DND-41 (cell line): ENCODE data around the gene EPS15.
"Not testable (repeated sequence)": the region's sequence is repeated elsewhere in the genome, so short reads cannot be mapped to it uniquely, and the experiment has no call there.

Experiments used
- ATAC-seq: fragments of 200-7000 bp; cut with Tn5 transposase; 3 replicates; pipeline ENCODE4 v1.9.1; 2021; ENCODE audit warnings: low read depth; ENCODE audit not compliant: insufficient read depth
- DNase-seq: peaks from one replicate; pipeline ENCODE4 v3.0.0-alpha.2; 2020
- H2AFZ ChIP-seq: 2 replicates; pipeline ENCODE4 v1.6.0; 2012; ENCODE audit warnings: low read depth, low read length
- H3K27ac ChIP-seq: 2 replicates; pipeline ENCODE4 v1.5.1; 2012; ENCODE audit warnings: low read length, inconsistent platforms
- H3K27me3 ChIP-seq: fragments of 200-600 bp; sonication (generic); 2 replicates; pipeline ENCODE4 v1.6.0; 2012; ENCODE audit warnings: low read length, mild to moderate bottlenecking, inconsistent platforms; ENCODE audit not compliant: insufficient read depth, poor library complexity
- H3K36me3 ChIP-seq: 2 replicates; pipeline ENCODE4 v1.5.1; 2012; ENCODE audit warnings: low read length, inconsistent platforms; ENCODE audit not compliant: insufficient read depth
- H3K4me1 ChIP-seq: 2 replicates; pipeline ENCODE4 v1.5.1; 2012; ENCODE audit warnings: mild to moderate bottlenecking, low read length; ENCODE audit not compliant: insufficient read depth
- H3K4me2 ChIP-seq: 2 replicates; pipeline ENCODE4 v1.6.0; 2012; ENCODE audit warnings: mild to moderate bottlenecking, moderate library complexity, low read length, inconsistent platforms; ENCODE audit not compliant: insufficient read depth
- H3K4me3 ChIP-seq, 2 experiments: fragments of 200-600 bp in 1 of 2; shearing (Covaris generic) in 1 of 2; 2 replicates each; pipeline ENCODE4 v1.5.1; 2012 to 2016; ENCODE audit warnings: inconsistent platforms in 2 of 2, low read length in 2 of 2, mild to moderate bottlenecking in 2 of 2, low read depth in 1 of 2, moderate library complexity in 1 of 2
- H3K79me2 ChIP-seq: 2 replicates; pipeline ENCODE4 v1.6.0; 2012; ENCODE audit warnings: low read length, inconsistent platforms; ENCODE audit not compliant: insufficient read depth
- H3K9ac ChIP-seq: 2 replicates; pipeline ENCODE4 v1.6.0; 2012; ENCODE audit warnings: low read depth, mild to moderate bottlenecking, inconsistent platforms, low read length, moderate library complexity
- H3K9me3 ChIP-seq: 2 replicates; pipeline ENCODE4 v1.5.1; 2012; ENCODE audit warnings: low read length, moderate library complexity, mild to moderate bottlenecking, inconsistent platforms; ENCODE audit not compliant: insufficient read depth, severe bottlenecking
- H4K20me1 ChIP-seq: 2 replicates; pipeline ENCODE4 v1.6.0; 2012; ENCODE audit warnings: low read length; ENCODE audit not compliant: insufficient read depth
- EZH2 ChIP-seq: IDR thresholded peaks from 3 replicates; pipeline ENCODE4 v1.6.1; 2012; ENCODE audit warnings: borderline replicate concordance, low read depth, mild to moderate bottlenecking, moderate library complexity, low read length, inconsistent platforms; ENCODE audit not compliant: severe bottlenecking
- TF ChIP-seq, protein P1 (sequence below): IDR thresholded peaks from 2 replicates; pipeline ENCODE4 v1.5.1; 2012; ENCODE audit warnings: borderline replicate concordance, low read length, moderate library complexity, mild to moderate bottlenecking; ENCODE audit not compliant: poor library complexity, severe bottlenecking; ENCODE audit errors: extremely low read depth

Gene EPS15

DNA sequence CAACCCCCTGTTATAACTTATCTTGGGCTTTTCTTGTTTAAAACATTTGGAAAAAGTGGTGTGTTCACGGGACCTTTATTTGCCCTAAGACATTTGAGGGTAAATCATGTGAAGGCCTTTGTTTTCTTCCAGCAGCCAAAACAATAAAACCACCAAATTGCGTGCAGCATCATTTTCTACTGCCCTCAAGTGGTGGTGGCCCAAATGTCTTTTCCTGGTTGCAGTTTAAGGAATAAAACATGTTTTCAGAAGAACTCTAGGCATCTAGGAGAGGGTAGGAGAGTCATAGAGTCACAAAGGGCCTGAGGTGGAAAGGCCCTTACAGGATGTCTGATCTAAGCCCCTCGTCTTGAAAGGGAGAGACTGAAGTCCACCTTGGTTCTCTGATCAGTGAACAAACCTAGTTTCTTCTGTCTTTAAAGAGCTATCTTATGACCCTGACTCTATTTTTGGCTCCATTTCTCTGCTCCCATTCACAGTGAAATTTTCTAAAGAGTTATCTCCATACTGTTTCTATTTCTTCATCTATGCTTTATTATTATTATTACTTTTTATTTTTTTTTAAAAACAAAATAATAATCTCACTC lies 16.0 kb upstream of the EPS15 start:
- Histone ChIP-seq H3K27ac (no peak overlapping the region), H4K20me1 (no peaks in the 10 kb centered on the region), H3K27me3 (no peaks in the 10 kb centered on the region), H3K4me1 (no peaks in the 10 kb centered on the region), H3K36me3 (no peaks in the 10 kb centered on the region), H3K9ac (no peak overlapping the region), H3K4me2 (no peak overlapping the region), H2AFZ (peak overlapping the region; percentile 10; the same call in 1 of the 2 replicates), H3K9me3 (no peaks in the 10 kb centered on the region), H3K79me2 (no peaks in the 10 kb centered on the region), H3K4me3 (no peak overlapping the region)
- TF ChIP-seq EZH2, result no peak
- TF ChIP-seq, protein P1, sequence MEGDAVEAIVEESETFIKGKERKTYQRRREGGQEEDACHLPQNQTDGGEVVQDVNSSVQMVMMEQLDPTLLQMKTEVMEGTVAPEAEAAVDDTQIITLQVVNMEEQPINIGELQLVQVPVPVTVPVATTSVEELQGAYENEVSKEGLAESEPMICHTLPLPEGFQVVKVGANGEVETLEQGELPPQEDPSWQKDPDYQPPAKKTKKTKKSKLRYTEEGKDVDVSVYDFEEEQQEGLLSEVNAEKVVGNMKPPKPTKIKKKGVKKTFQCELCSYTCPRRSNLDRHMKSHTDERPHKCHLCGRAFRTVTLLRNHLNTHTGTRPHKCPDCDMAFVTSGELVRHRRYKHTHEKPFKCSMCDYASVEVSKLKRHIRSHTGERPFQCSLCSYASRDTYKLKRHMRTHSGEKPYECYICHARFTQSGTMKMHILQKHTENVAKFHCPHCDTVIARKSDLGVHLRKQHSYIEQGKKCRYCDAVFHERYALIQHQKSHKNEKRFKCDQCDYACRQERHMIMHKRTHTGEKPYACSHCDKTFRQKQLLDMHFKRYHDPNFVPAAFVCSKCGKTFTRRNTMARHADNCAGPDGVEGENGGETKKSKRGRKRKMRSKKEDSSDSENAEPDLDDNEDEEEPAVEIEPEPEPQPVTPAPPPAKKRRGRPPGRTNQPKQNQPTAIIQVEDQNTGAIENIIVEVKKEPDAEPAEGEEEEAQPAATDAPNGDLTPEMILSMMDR, result peak; percentile 66
- ATAC-seq (no peak), DNase-seq (peak; percentile 16)

DNA sequence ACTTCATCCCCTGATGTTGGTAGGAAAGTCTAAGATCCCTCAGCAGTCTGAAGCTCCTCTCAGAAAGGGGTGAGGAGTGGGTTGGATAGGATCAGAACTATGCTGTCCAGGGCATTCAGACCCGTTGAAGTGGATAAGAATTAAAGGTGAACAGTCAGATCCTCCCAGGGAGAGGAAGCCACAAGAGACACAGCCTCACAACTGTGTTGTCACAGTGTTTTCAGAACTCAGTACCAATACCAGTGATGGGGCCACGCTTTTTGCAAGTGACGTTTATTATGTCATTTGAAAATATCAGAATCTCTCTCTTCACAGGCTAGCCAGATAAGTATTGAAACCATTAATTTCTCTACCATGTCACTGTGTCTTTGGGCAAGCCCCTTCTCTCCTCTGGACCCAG lies 15.4 kb upstream of the EPS15 start:
- H3K27me3 ChIP-seq, result no peaks in the 10 kb centered on the region
- ATAC-seq, result no peak
- TF ChIP-seq, protein P1, result no peak
- TF ChIP-seq EZH2, result no peak
- H3K9me3 ChIP-seq, result no peaks in the 10 kb centered on the region
- no peak overlapping the region for H3K9ac ChIP-seq
- no peak overlapping the region for H3K27ac ChIP-seq
- H3K4me2 ChIP-seq, result no peak overlapping the region
- H3K79me2 ChIP-seq, result no peaks in the 10 kb centered on the region
- no peaks in the 10 kb centered on the region for H4K20me1 ChIP-seq
- DNase-seq, result no peak
- no peaks in the 10 kb centered on the region for H3K4me1 ChIP-seq
- no peak overlapping the region for H2AFZ ChIP-seq
- H3K4me3 ChIP-seq, result no peak overlapping the region
- no peaks in the 10 kb centered on the region for H3K36me3 ChIP-seq

DNA sequence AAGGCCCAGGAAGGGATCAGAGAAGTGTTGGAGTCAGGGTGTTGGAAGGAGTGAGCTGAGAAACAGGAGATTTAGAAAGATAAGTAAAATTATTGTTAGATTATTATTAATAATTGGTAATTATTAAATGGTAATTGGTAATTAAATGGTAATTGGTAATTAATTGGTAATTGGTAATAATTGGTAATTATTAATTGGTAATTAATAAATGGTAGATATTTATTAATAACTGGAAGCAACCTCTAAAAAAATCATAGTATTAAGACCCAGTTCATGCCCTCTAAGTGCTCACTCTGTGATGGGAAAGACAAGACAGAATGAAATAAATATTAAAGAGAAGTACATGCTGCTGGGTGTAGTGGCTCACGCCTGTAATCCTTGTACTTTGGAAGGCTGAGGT lies 13.8 kb upstream of the EPS15 start:
- Histone ChIP-seq H3K4me3 (no peak overlapping the region), H3K36me3 (no peaks in the 10 kb centered on the region), H3K9ac (no peak overlapping the region), H3K9me3 (no peaks in the 10 kb centered on the region), H3K27ac (no peak overlapping the region), H3K79me2 (no peaks in the 10 kb centered on the region), H3K4me1 (no peaks in the 10 kb centered on the region), H3K4me2 (no peak overlapping the region), H4K20me1 (no peaks in the 10 kb centered on the region), H3K27me3 (no peaks in the 10 kb centered on the region), H2AFZ (no peak overlapping the region)
- ATAC-seq (no peak), DNase-seq (no peak)
- TF ChIP-seq EZH2, result no peak
- TF ChIP-seq, protein P1, result no peak

DNA sequence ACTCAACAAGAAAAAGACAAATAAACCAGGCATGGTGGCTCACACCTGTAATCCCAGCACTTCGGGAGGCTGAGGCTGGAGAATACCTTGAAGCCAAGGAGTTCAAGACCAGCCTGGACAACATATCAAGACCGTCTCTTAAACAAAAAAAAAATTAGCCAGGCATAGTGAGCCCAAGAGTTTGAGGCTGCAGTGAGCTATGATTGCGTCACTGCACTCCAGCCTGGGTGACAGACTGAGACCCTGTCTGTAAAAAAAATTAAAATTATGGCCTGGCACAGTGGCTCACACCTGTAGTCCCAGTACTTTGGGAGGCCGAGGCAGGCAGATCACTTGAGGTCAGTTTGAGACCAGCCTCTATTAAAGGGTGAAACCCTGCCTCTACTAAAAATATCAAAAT lies 11.4 kb upstream of the EPS15 start:
- H3K9me3 ChIP-seq, H3K79me2 ChIP-seq, H3K9ac ChIP-seq, H2AFZ ChIP-seq, H3K36me3 ChIP-seq, H3K27ac ChIP-seq, DNase-seq, ATAC-seq, H3K4me2 ChIP-seq, H3K27me3 ChIP-seq, H4K20me1 ChIP-seq, H3K4me1 ChIP-seq, H3K4me3 ChIP-seq: not testable (repeated sequence)
